HepG2 (cell line): ENCODE results near the gene BPIFB6. TPM values are rescaled to one million over a fixed set of nuclear protein-coding genes. Genes with fewer than 3 reads are reported as not detected.

Experiments
- ATF7 ChIP-seq, 2 experiments: fragments of 450-650 bp in 1 of 2; sonication (generic) in 1 of 2; formaldehyde crosslinking in 1 of 2; IDR thresholded peaks; 2 replicates each; pipeline versions ENCODE4 v1.4.0 to v1.6.1; 2016 to 2020; ENCODE audit warnings: antibody characterized with exemption in 1 of 2, mild to moderate bottlenecking in 1 of 2, missing genetic modification reagents in 1 of 2
- CEBPB ChIP-seq: IDR thresholded peaks from 2 replicates; pipeline ENCODE4 v1.6.1; 2011; ENCODE audit warnings: low read depth, low read length, improper control_type of control experiment, borderline replicate concordance
- DNMT3B ChIP-seq: conservative IDR thresholded peaks from 2 replicates; pipeline ENCODE4 v1.6.1; 2016; ENCODE audit warnings: missing biosample characterization, control low read depth
- FOXM1 ChIP-seq: sonication (generic); formaldehyde crosslinking; IDR thresholded peaks from 2 replicates; pipeline ENCODE4 v1.5.0; 2020; ENCODE audit warnings: missing genetic modification reagents
- KDM5B ChIP-seq: sonication (generic); formaldehyde crosslinking; IDR thresholded peaks from 2 replicates; pipeline ENCODE4 v1.4.0; 2020; ENCODE audit warnings: missing genetic modification reagents, mild to moderate bottlenecking, borderline replicate concordance
- PITX1 ChIP-seq: sonication (generic); formaldehyde crosslinking; IDR thresholded peaks from 2 replicates; pipeline ENCODE4 v1.5.1; 2020; ENCODE audit warnings: mild to moderate bottlenecking, missing genetic modification reagents
- SAFB2 ChIP-seq: sonication (generic); formaldehyde crosslinking; IDR thresholded peaks from 2 replicates; pipeline ENCODE4 v1.5.1; 2020; ENCODE audit warnings: missing genetic modification reagents, low read depth, mild to moderate bottlenecking, borderline replicate concordance
- SNAPC2 ChIP-seq: sonication (generic); formaldehyde crosslinking; IDR thresholded peaks from 2 replicates; pipeline ENCODE4 v1.8.1; 2022; ENCODE audit warnings: mild to moderate bottlenecking, missing genetic modification reagents
- TAF1 ChIP-seq: sonication (generic); formaldehyde crosslinking; IDR thresholded peaks from 2 replicates; pipeline ENCODE4 v1.4.0; 2020; ENCODE audit warnings: missing genetic modification reagents
- ZBTB7A ChIP-seq: sonication (generic); formaldehyde crosslinking; IDR thresholded peaks from 2 replicates; pipeline ENCODE4 v1.8.0; 2022; ENCODE audit warnings: mild to moderate bottlenecking, missing genetic modification reagents
- ZNF121 ChIP-seq: sonication (generic); formaldehyde crosslinking; IDR thresholded peaks from 2 replicates; pipeline ENCODE4 v1.5.0; 2020; ENCODE audit warnings: mild to moderate bottlenecking, missing genetic modification reagents
- ZNF138 ChIP-seq: sonication (generic); formaldehyde crosslinking; IDR thresholded peaks from 2 replicates; pipeline ENCODE4 v1.5.0; 2020; ENCODE audit warnings: mild to moderate bottlenecking, low read depth, missing genetic modification reagents
- ZNF230 ChIP-seq: sonication (generic); formaldehyde crosslinking; IDR thresholded peaks from 2 replicates; pipeline ENCODE4 v1.4.0; 2020; ENCODE audit warnings: mild to moderate bottlenecking, missing genetic modification reagents
- ZNF33A ChIP-seq: sonication (generic); formaldehyde crosslinking; IDR thresholded peaks from 2 replicates; pipeline ENCODE4 v1.5.1; 2020; ENCODE audit warnings: missing genetic modification reagents, mild to moderate bottlenecking, moderate library complexity, borderline replicate concordance
- ZNF879 ChIP-seq: sonication (generic); formaldehyde crosslinking; IDR thresholded peaks from 2 replicates; pipeline ENCODE4 v1.8.1; 2023; ENCODE audit warnings: missing genetic modification reagents
- polyA plus RNA-seq, 8 experiments: library from polyadenylated mRNA; depleted of rRNA in 3 of 8; stranded (reverse) in 7 of 8; unstranded in 1 of 8; fragments of >200 nt; fragmentation: Illumina TruSeq in 4 of 8; extraction: Trizol in 4 of 8; gene quantifications; 2 replicates each; pipeline versions ENCODE4 v1.2.1 to v1.2.3, GENCODE V29; 2011 to 2016; ENCODE audit warnings: low read depth in 4 of 8, missing spikeins in 1 of 8, mixed read lengths in 1 of 8; ENCODE audit not compliant: insufficient read depth in 1 of 8
- total RNA-seq, 5 experiments: library from RNA; depleted of rRNA; stranded (reverse); fragments of >200 nt; fragmentation: Illumina TruSeq; extraction: Trizol; gene quantifications; 2 replicates each; pipeline ENCODE4 v1.2.3, GENCODE V29; 2016; ENCODE audit warnings: low read depth in 1 of 5
- TF ChIP-seq, protein P1 (sequence below): sonication (generic); formaldehyde crosslinking; IDR thresholded peaks from 2 replicates; pipeline ENCODE4 v1.5.1; 2020; ENCODE audit warnings: mild to moderate bottlenecking, moderate library complexity, missing genetic modification reagents
- TF ChIP-seq, protein P2 (sequence below): sonication (generic); formaldehyde crosslinking; IDR thresholded peaks from 2 replicates; pipeline ENCODE4 v1.5.0; 2020; ENCODE audit warnings: mild to moderate bottlenecking, missing genetic modification reagents
- TF ChIP-seq, protein P3 (sequence below): sonication (generic); formaldehyde crosslinking; IDR thresholded peaks from 2 replicates; pipeline ENCODE4 v1.5.0; 2020; ENCODE audit warnings: mild to moderate bottlenecking, missing genetic modification reagents, moderate library complexity
- TF ChIP-seq, protein P4 (sequence below): sonication (generic); formaldehyde crosslinking; IDR thresholded peaks from 2 replicates; pipeline ENCODE4 v1.5.1; 2020; ENCODE audit warnings: mild to moderate bottlenecking, missing genetic modification reagents

BPIFB6 gene
- total and polyA plus RNA-seq, 2 of the 13 experiments (the other 11 are each of a cell fraction or from before 2014, with no cell fraction given), result 0.13 to 1.7 TPM

DNA sequence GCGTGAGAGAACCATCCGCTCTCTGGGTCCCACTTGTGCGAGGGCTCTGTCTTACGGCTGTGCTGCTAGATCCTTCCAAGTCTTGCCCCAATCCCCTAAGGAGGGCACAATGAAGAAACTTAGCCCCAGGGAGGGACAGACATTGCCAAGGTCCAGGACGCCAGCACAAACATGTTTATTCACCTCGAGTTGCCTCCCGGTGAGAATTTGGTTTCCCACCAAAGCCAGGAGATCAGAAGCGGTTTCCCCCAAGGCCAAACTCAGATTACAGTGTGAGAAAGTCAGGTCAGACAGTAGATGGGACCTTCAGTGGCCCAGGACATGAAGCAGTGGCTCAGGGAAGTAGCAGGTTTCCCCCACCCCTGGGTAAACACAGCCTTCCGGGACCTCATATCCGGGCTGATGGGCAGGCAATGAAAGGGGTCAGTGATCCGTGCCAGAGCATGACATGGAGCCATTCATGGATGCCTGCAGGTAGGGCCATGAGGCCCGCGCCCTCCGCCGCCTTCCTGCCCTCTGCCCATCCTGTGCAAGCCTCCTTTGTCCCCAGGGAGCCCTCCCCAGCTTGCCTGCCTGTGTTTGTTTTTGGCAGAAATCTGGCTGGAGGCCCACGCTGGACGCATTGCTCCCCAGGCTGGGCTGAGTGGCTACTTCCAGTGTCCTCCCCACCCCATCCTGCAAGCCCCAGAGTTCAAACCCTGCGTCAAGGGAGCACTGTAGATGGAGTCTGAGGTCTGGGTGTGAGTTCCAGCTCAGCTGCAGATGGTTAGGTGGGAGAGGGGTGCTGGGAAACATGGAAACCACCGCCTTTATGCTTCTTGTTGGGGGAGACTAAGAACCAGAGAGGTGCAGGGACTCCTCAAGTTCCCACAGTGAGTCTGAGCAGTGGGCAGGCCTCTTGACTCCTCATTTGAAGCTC lies 22.0 kb upstream of the BPIFB6 start (continued):
- TF ChIP-seq, protein P1, sequence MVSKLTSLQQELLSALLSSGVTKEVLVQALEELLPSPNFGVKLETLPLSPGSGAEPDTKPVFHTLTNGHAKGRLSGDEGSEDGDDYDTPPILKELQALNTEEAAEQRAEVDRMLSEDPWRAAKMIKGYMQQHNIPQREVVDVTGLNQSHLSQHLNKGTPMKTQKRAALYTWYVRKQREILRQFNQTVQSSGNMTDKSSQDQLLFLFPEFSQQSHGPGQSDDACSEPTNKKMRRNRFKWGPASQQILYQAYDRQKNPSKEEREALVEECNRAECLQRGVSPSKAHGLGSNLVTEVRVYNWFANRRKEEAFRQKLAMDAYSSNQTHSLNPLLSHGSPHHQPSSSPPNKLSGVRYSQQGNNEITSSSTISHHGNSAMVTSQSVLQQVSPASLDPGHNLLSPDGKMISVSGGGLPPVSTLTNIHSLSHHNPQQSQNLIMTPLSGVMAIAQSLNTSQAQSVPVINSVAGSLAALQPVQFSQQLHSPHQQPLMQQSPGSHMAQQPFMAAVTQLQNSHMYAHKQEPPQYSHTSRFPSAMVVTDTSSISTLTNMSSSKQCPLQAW (CRISPR knock-in tag), result peak; percentile 97
- TF ChIP-seq ZNF138 (CRISPR knock-in tag) (no peak), ZBTB7A (peak; percentile 94), ATF7 (IDR thresholded peaks at IDR 0.05) (no peak), ATF7 (CRISPR knock-in tag; IDR thresholded peaks at IDR 0.05) (peak; percentile 97), ZNF879 (peak; percentile 24; the same call in 1 of the 2 replicates), FOXM1 (no peak), ZNF33A (CRISPR knock-in tag) (no peak), CEBPB (no peak), TAF1 (peak; percentile 77), SNAPC2 (CRISPR knock-in tag) (peak; percentile 98), ZNF230 (peak; percentile 99), KDM5B (CRISPR knock-in tag) (peak; percentile 94), SAFB2 (CRISPR knock-in tag) (peak; percentile 82; the same call in 1 of the 2 replicates), DNMT3B (CRISPR knock-in tag) (0 out of 2 replicates have a peak, but pooled peaks have one; percentile 47), PITX1 (CRISPR knock-in tag) (peak; percentile 95), ZNF121 (CRISPR knock-in tag) (0 out of 2 replicates have a peak, but pooled peaks have one; percentile 79)
- TF ChIP-seq, protein P2, sequence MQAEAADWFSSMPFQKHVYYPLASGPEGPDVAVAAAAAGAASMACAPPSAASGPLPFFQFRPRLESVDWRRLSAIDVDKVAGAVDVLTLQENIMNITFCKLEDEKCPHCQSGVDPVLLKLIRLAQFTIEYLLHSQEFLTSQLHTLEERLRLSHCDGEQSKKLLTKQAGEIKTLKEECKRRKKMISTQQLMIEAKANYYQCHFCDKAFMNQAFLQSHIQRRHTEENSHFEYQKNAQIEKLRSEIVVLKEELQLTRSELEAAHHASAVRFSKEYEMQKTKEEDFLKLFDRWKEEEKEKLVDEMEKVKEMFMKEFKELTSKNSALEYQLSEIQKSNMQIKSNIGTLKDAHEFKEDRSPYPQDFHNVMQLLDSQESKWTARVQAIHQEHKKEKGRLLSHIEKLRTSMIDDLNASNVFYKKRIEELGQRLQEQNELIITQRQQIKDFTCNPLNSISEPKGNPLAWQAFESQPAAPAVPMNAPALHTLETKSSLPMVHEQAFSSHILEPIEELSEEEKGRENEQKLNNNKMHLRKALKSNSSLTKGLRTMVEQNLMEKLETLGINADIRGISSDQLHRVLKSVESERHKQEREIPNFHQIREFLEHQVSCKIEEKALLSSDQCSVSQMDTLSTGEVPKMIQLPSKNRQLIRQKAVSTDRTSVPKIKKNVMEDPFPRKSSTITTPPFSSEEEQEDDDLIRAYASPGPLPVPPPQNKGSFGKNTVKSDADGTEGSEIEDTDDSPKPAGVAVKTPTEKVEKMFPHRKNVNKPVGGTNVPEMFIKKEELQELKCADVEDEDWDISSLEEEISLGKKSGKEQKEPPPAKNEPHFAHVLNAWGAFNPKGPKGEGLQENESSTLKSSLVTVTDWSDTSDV, result peak; percentile 90; the same call in 1 of the 2 replicates
- TF ChIP-seq, protein P3, sequence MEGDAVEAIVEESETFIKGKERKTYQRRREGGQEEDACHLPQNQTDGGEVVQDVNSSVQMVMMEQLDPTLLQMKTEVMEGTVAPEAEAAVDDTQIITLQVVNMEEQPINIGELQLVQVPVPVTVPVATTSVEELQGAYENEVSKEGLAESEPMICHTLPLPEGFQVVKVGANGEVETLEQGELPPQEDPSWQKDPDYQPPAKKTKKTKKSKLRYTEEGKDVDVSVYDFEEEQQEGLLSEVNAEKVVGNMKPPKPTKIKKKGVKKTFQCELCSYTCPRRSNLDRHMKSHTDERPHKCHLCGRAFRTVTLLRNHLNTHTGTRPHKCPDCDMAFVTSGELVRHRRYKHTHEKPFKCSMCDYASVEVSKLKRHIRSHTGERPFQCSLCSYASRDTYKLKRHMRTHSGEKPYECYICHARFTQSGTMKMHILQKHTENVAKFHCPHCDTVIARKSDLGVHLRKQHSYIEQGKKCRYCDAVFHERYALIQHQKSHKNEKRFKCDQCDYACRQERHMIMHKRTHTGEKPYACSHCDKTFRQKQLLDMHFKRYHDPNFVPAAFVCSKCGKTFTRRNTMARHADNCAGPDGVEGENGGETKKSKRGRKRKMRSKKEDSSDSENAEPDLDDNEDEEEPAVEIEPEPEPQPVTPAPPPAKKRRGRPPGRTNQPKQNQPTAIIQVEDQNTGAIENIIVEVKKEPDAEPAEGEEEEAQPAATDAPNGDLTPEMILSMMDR (CRISPR knock-in tag), result 0 out of 2 replicates have a peak, but pooled peaks have one; percentile 9
- TF ChIP-seq, protein P4, sequence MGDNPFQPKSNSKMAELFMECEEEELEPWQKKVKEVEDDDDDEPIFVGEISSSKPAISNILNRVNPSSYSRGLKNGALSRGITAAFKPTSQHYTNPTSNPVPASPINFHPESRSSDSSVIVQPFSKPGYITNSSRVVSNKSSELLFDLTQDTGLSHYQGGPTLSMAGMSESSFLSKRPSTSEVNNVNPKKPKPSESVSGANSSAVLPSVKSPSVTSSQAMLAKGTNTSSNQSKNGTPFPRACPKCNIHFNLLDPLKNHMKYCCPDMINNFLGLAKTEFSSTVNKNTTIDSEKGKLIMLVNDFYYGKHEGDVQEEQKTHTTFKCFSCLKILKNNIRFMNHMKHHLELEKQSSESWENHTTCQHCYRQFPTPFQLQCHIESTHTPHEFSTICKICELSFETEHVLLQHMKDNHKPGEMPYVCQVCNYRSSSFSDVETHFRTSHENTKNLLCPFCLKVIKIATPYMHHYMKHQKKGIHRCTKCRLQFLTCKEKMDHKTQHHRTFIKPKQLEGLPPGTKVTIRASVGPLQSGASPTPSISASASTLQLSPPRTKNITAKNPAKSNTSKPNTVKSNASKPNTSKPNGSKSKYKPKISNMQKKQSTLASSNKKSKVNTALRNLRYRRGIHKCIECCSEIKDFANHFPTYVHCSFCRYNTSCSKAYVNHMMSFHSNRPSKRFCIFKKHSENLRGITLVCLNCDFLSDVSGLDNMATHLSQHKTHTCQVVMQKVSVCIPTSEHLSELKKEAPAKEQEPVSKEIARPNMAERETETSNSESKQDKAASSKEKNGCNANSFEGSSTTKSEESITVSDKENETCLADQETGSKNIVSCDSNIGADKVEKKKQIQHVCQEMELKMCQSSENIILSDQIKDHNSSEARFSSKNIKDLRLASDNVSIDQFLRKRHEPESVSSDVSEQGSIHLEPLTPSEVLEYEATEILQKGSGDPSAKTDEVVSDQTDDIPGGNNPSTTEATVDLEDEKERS (CRISPR knock-in tag), result peak; percentile 96; the same call in 1 of the 2 replicates
